MM.1S (cell line): ENCODE measurements around the gene RASSF1.

Source experiments
- DNase-seq: peaks from one replicate; pipeline ENCODE4 v3.0.0-alpha.2; 2015
- H2AFZ ChIP-seq: fragments of 300-600 bp; sonication (generic); 2 replicates; pipeline ENCODE4 v1.6.0; 2016; ENCODE audit warnings: antibody characterized with exemption, low read length
- H3F3A ChIP-seq: fragments of 300-600 bp; sonication (generic); 2 replicates; pipeline ENCODE4 v1.6.1; 2016; ENCODE audit warnings: mild to moderate bottlenecking, antibody characterized with exemption, low read length, moderate library complexity, mixed read lengths; ENCODE audit not compliant: insufficient read depth
- H3K27ac ChIP-seq: fragments of 300-600 bp; sonication (generic); 2 replicates; pipeline ENCODE4 v1.5.1; 2016; ENCODE audit warnings: mild to moderate bottlenecking, low read length
- H3K27me3 ChIP-seq: fragments of 300-600 bp; sonication (generic); replicated peaks from 2 replicates; pipeline ENCODE4 v1.6.0; 2016; ENCODE audit warnings: low read length; ENCODE audit not compliant: insufficient read depth
- H3K36me3 ChIP-seq: fragments of 300-600 bp; sonication (generic); replicated peaks from 2 replicates; pipeline ENCODE4 v1.6.1; 2016; ENCODE audit warnings: mild to moderate bottlenecking, low read length, mixed read lengths; ENCODE audit not compliant: insufficient read depth
- H3K4me1 ChIP-seq: fragments of 300-600 bp; sonication (generic); 2 replicates; pipeline ENCODE4 v1.6.1; 2016; ENCODE audit warnings: low read length, mixed read lengths
- H3K4me2 ChIP-seq: fragments of 300-600 bp; sonication (generic); 2 replicates; pipeline ENCODE4 v1.6.0; 2016; ENCODE audit warnings: low read depth, low read length
- H3K4me3 ChIP-seq: fragments of 300-600 bp; sonication (generic); 2 replicates; pipeline ENCODE4 v1.5.1; 2016; ENCODE audit warnings: low read length, mixed read lengths
- H3K79me2 ChIP-seq: fragments of 300-600 bp; sonication (generic); 2 replicates; pipeline ENCODE4 v1.6.1; 2016; ENCODE audit warnings: mixed run types, low read length, mixed read lengths
- H3K9ac ChIP-seq: fragments of 300-600 bp; sonication (generic); 2 replicates; pipeline ENCODE4 v1.6.1; 2016; ENCODE audit warnings: low read length, mixed read lengths
- H3K9me2 ChIP-seq: fragments of 300-600 bp; sonication (generic); replicated peaks from 2 replicates; pipeline ENCODE4 v1.6.1; 2016; ENCODE audit warnings: mild to moderate bottlenecking, low read length, mixed read lengths; ENCODE audit not compliant: insufficient read depth
- H3K9me3 ChIP-seq: fragments of 300-600 bp; sonication (generic); replicated peaks from 2 replicates; pipeline ENCODE4 v1.6.1; 2016; ENCODE audit warnings: mild to moderate bottlenecking, low read length, mixed read lengths; ENCODE audit not compliant: insufficient read depth
- H4K20me1 ChIP-seq: fragments of 300-600 bp; sonication (generic); 2 replicates; pipeline ENCODE4 v1.6.1; 2016; ENCODE audit warnings: mild to moderate bottlenecking, low read length, moderate library complexity, mixed read lengths; ENCODE audit not compliant: insufficient read depth
- EZH2 ChIP-seq: fragments of 300-600 bp; sonication (generic); optimal IDR thresholded peaks from 2 replicates; pipeline ENCODE3; 2017; ENCODE audit warnings: low read depth, mild to moderate bottlenecking, antibody characterized with exemption, low read length, mixed read lengths
- EZH2phosphoT487 ChIP-seq: fragments of 300-600 bp; sonication (generic); IDR thresholded peaks from 2 replicates; pipeline ENCODE4 v1.6.1; 2018; ENCODE audit warnings: antibody characterized with exemption, low read length
- TF ChIP-seq, protein P1 (sequence below): fragments of 300-600 bp; sonication (generic); IDR thresholded peaks from 2 replicates; pipeline ENCODE4 v1.5.1; 2016; ENCODE audit warnings: antibody characterized with exemption, low read length, mixed read lengths

The RASSF1 gene

DNA sequence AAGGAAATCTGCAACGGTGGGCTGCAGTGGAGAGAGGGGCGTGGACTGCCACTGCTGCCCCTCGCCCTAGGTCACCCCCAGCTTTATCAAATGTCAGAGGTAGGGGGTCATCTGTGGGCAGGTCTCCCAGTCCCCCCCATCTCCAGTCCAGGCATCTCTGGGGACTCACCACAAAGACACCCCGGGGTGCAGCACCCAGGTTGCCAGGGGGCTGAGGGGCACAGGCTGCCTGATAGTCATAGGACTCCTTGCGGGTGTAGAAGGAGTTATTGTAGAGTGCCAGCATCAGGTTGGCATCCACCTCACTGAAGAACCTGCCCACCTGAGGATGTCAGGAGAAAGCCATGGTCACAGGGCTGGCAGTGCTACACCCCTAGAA is 25.2 kb upstream of the RASSF1 start:
- Histone ChIP-seq H3K9me2 (no peaks in the 10 kb centered on the region), H3K79me2 (no peaks in the 10 kb centered on the region), H3K27ac (no peak overlapping the region), H3K9me3 (no peaks in the 10 kb centered on the region), H2AFZ (peak overlapping the region; percentile 95), H3K4me1 (no peaks in the 10 kb centered on the region), H3F3A (no peaks in the 10 kb centered on the region), H3K36me3 (no peaks in the 10 kb centered on the region), H3K27me3 (peaks cover 36% of the 10 kb centered on the region), H3K4me3 (peak overlapping the region; percentile 77), H3K4me2 (peak overlapping the region; percentile 96), H4K20me1 (no peaks in the 10 kb centered on the region), H3K9ac (peak overlapping the region; percentile 73)
- no peak for DNase-seq
- TF ChIP-seq EZH2phosphoT487 (no peak), EZH2 (no peak)
- TF ChIP-seq, protein P1, sequence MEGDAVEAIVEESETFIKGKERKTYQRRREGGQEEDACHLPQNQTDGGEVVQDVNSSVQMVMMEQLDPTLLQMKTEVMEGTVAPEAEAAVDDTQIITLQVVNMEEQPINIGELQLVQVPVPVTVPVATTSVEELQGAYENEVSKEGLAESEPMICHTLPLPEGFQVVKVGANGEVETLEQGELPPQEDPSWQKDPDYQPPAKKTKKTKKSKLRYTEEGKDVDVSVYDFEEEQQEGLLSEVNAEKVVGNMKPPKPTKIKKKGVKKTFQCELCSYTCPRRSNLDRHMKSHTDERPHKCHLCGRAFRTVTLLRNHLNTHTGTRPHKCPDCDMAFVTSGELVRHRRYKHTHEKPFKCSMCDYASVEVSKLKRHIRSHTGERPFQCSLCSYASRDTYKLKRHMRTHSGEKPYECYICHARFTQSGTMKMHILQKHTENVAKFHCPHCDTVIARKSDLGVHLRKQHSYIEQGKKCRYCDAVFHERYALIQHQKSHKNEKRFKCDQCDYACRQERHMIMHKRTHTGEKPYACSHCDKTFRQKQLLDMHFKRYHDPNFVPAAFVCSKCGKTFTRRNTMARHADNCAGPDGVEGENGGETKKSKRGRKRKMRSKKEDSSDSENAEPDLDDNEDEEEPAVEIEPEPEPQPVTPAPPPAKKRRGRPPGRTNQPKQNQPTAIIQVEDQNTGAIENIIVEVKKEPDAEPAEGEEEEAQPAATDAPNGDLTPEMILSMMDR: no peak

DNA sequence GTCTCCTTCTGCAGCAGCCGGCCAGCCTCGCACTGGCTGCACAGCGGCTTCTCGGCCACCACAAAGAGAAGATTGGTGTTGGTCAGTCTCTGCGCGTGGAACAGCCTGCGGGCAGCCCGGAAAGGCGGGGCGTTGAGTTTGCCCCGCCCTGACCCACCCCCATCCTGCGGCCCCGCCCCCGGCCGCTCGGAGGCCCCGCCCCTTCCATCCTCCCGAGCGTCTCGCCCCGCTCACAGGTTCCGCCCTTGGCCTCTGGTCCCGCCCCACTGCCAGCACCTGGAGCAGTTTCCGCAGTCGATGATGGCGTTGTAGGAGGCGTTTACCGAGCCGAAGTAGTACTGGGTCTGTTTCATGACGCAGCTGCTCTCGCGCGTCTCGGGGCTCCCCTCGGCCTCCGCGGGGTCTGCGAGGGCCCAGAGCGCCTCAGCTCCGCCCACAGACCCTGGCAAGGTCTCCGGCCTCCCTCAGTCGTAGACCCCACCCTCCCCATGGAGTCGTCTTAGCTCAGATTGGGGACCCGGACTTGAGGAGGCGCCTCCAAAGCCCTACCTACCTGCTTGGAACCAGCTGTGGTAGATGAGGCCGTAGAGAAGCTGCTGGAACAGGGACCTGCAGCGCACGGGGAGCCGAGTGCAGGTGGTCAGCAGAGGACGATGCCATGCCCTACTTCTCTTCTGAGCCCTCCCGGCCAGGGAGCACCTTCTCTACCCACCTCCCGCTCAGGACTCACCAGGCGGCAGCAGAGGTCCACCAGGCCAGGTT is 24.6 kb upstream of the RASSF1 start:
- H3K27ac ChIP-seq: peak overlapping the region; percentile 27; the same call in 1 of the 2 replicates
- no peaks in the 10 kb centered on the region for H4K20me1 ChIP-seq
- H3K9ac ChIP-seq: peak overlapping the region; percentile 73
- H3K4me3 ChIP-seq: peak overlapping the region; percentile 77
- TF ChIP-seq, protein P1: peak; percentile 37
- TF ChIP-seq EZH2phosphoT487: no peak
- no peak for TF ChIP-seq EZH2
- peaks cover 30% of the 10 kb centered on the region for H3K27me3 ChIP-seq
- no peaks in the 10 kb centered on the region for H3F3A ChIP-seq
- H3K79me2 ChIP-seq: no peaks in the 10 kb centered on the region
- no peaks in the 10 kb centered on the region for H3K9me2 ChIP-seq
- no peaks in the 10 kb centered on the region for H3K36me3 ChIP-seq
- H3K4me2 ChIP-seq: peak overlapping the region; percentile 96
- H3K9me3 ChIP-seq: no peaks in the 10 kb centered on the region
- H3K4me1 ChIP-seq: no peaks in the 10 kb centered on the region
- peak; percentile 94 for DNase-seq
- peak overlapping the region; percentile 95 for H2AFZ ChIP-seq

DNA sequence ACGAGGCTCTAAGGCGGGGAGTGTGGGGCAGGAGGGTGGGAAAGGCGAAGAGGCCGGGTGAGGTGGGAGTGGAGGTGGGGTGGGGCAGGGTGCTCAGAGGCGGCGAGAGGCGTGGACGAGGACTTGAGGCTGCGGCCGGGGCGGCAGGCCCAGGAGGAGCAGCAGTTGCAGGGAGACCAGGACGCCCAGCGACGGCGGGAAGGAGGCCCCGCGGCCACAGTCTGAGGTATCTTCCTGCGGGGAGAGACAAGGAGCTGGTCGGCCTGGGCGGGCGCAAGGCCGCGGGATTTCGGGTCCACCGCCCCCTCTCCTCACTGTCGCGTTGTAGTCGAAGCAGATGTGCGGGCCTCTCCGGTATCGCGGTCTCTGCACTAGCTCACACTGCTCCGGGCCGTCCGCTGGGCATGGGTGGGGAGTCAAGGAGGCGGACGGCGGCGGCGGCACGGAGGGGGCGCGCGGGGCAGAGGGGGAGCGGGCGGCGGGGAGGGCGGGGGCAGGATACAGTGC is 24.0 kb upstream of the RASSF1 start:
- no peaks in the 10 kb centered on the region for H3K9me2 ChIP-seq
- H3K27ac ChIP-seq: no peak overlapping the region
- H4K20me1 ChIP-seq: no peaks in the 10 kb centered on the region
- H3K79me2 ChIP-seq: no peaks in the 10 kb centered on the region
- H3K4me2 ChIP-seq: peak overlapping the region; percentile 63; the same call in 1 of the 2 replicates
- TF ChIP-seq EZH2: no peak
- TF ChIP-seq, protein P1: no peak
- TF ChIP-seq EZH2phosphoT487: no peak
- H3K9me3 ChIP-seq: no peaks in the 10 kb centered on the region
- H3K9ac ChIP-seq: no peak overlapping the region
- peak overlapping the region; percentile 50 for H3K4me3 ChIP-seq
- H3K27me3 ChIP-seq: peaks cover 25% of the 10 kb centered on the region
- peak overlapping the region; percentile 56; the same call in 1 of the 2 replicates for H2AFZ ChIP-seq
- H3F3A ChIP-seq: no peaks in the 10 kb centered on the region
- H3K4me1 ChIP-seq: peaks cover 5% of the 10 kb centered on the region
- DNase-seq: no peak
- H3K36me3 ChIP-seq: no peaks in the 10 kb centered on the region
